Thymus (tissue), 11 donors: ENCODE measurements around the gene TM4SF18. TPM values are rescaled to one million over a fixed set of nuclear protein-coding genes. Genes with fewer than 3 reads are reported as not detected.
"Not testable (repeated sequence)": the region's sequence is repeated elsewhere in the genome, so short reads cannot be mapped to it uniquely, and the experiment has no call there.

ENCODE experiments used
- DNase-seq, 9 donors: peaks; one replicate each; pipeline ENCODE4 v3.0.0-alpha.2; 2013; ENCODE audit warnings: low spot score in 9 of 9, low read depth in 6 of 9, missing footprints in 1 of 9
- H3K27ac ChIP-seq, 2 donors: one replicate each; pipeline ENCODE4 v1.5.1; 2013; ENCODE audit warnings: control low read depth in 1 of 2, low read depth in 1 of 2, low read length in 1 of 2, mild to moderate bottlenecking in 1 of 2, moderate library complexity in 1 of 2
- H3K27me3 ChIP-seq, 2 donors: one replicate each; pipeline ENCODE4 v1.5.1; 2013; ENCODE audit warnings: low read length in 1 of 2; ENCODE audit not compliant: control insufficient read depth in 2 of 2, insufficient read depth in 1 of 2
- H3K36me3 ChIP-seq, 2 donors: one replicate each; pipeline ENCODE4 v1.5.1; 2013; ENCODE audit warnings: low read length in 1 of 2, mild to moderate bottlenecking in 1 of 2, moderate library complexity in 1 of 2; ENCODE audit not compliant: control insufficient read depth in 2 of 2, insufficient read depth in 2 of 2
- H3K4me1 ChIP-seq, 2 donors: one replicate each; pipeline ENCODE4 v1.5.1; 2013; ENCODE audit warnings: low read length in 2 of 2; ENCODE audit not compliant: control insufficient read depth in 2 of 2, insufficient read depth in 2 of 2
- H3K4me3 ChIP-seq, 2 donors: one replicate each; pipeline ENCODE4 v1.5.1; 2013; ENCODE audit warnings: low read length in 2 of 2, control low read depth in 1 of 2, mild to moderate bottlenecking in 1 of 2
- H3K9me3 ChIP-seq, 2 donors: one replicate each; pipeline ENCODE4 v1.5.1; 2013; ENCODE audit warnings: low read length in 1 of 2, mild to moderate bottlenecking in 1 of 2; ENCODE audit not compliant: control insufficient read depth in 2 of 2, insufficient read depth in 1 of 2
- WGBS: extraction: QIAGEN DNeasy Blood & Tissue Kit; methylation state at CpG from one replicate; pipeline ENCODE4 v1.1.7; 2013; 5-methylcytosine and 5-hydroxymethylcytosine counted together
- polyA plus RNA-seq: library from polyadenylated mRNA; stranded (reverse); fragments of 200-250 nt; gene quantifications from one replicate; pipeline ENCODE4 v1.2.3, GENCODE V29; 2013
- total RNA-seq: library from RNA; stranded (reverse); fragments of 120-200 nt; gene quantifications from one replicate; pipeline ENCODE4 v1.2.4, GENCODE V29; 2013
- donor health status: healthy.

The TM4SF18 gene
- total and polyA plus RNA-seq, 2 donors, result 0.66 to 3.2 TPM

DNA sequence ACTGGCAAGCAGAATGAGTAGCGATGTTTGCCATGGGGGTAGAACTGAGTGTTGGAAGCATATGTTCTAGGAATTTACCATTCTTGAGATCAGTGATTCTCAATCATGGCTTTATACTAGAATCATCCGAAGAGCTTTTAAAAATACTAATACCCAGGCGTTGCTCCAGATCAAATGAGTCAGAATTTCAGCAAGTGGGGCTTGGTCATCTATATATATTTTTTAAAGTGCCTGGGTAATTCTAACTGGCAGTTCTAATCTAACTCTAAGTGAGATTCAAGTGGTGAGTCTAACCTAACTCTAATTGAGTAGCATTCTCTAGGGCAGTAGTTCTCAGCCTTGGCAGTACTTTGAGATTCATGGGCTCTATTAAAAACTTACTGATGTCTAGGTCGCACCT lies 23.2 kb upstream of the TM4SF18 start:
- Histone ChIP-seq H3K9me3 (no peaks in the 10 kb centered on the region), H3K4me3 (no peak overlapping the region), H3K36me3 (no peaks in the 10 kb centered on the region), H3K27ac (no peak overlapping the region), H3K27me3 (no peaks in the 10 kb centered on the region), H3K4me1 (no peaks in the 10 kb centered on the region)
- 97% methylated on average over 4 of the region's 4 CpGs for WGBS
- DNase-seq, result no peak

DNA sequence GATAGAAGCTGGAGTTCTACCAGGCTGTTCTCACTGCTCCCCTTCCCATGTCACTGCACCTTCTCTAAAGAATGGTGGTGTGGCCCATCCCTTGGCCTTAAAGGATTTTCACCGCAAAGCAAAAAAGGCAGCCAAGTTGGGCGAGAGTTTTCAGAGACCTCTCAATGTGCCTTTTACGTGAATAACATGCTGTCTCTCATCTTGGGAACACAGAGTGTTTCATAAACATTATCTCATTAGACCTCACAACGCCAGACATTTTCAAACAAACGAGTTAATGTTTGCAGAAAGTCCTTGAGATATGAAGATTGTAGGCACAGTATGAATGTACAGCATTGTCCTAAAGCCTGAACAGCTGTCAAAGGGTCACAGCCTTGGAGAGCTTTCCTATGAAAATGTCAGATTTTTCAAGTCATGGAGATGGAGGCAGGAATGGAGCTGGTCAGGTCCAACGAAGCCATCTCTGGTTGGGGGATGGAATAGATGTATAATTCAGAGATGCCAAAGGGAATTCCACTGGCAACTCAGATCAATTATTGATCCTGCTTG lies 22.7 kb upstream of the TM4SF18 start:
- Histone ChIP-seq H3K4me3 (no peak overlapping the region), H3K27me3 (no peaks in the 10 kb centered on the region), H3K27ac (no peak overlapping the region), H3K9me3 (no peaks in the 10 kb centered on the region), H3K4me1 (no peaks in the 10 kb centered on the region), H3K36me3 (no peaks in the 10 kb centered on the region)
- 94% methylated on average over 6 of the region's 6 CpGs for WGBS
- DNase-seq, result no peak

DNA sequence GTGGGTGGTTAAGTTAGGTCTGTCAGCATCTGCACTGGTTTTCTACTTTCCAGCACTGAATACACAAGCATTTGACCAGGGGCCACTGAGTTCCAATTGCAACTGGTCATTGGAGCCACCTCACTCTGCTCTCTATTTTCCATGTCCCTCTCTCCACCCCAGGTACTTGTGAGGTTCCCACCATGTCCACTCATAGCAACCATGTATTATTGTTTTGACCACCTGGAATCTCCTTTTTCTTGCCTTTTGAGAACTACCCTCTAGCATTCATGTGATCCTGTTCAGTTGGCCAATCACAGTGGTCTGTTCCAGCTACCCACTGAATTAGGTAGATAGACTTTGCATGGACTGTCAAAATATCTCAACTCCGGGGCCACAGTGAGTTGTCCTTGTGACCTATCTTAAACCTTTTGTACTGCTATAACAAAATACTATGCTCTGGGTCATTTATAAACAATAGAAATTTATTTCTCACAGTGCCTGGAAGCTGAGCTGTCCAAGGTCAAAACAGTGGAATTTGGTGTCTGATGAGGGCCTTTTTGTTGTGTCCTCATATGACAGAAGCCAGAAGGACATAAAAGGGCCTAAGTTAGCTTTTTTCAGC lies 20.2 kb upstream of the TM4SF18 start:
- no peak overlapping the region for H3K4me3 ChIP-seq
- WGBS, result 93% methylated on average over 1 of the region's 1 CpG
- no peak overlapping the region for H3K27ac ChIP-seq
- no peaks in the 10 kb centered on the region for H3K27me3 ChIP-seq
- H3K9me3 ChIP-seq, result no peaks in the 10 kb centered on the region
- no peaks in the 10 kb centered on the region for H3K36me3 ChIP-seq
- no peaks in the 10 kb centered on the region for H3K4me1 ChIP-seq
- DNase-seq, result no peak

DNA sequence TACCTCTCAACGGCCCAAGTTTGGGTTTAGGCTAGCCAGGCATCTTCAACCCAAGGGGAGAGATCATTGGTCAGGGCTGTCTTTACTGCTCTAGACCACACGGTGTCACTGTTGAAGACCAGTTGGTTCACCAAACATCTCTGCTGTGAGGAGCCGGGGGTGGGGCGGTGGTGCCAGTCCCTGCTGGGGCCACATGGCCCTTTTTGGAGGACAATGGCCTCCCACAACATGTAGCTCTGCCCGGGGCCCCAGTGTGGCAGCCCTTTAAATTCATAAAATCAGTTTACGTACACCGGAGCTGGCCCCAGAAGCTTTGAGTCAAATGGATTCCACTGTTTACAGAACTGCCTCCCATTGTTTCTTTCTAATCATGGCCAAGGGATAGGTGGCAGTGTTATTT lies 19.1 kb upstream of the TM4SF18 start:
- Histone ChIP-seq H3K9me3 (no peaks in the 10 kb centered on the region), H3K36me3 (no peaks in the 10 kb centered on the region), H3K27me3 (no peaks in the 10 kb centered on the region), H3K4me3 (no peak overlapping the region), H3K4me1 (no peaks in the 10 kb centered on the region), H3K27ac (no peak overlapping the region)
- whole genome bisulfite sequencing, result 74% methylated on average over 7 of the region's 7 CpGs
- peak in 5 of 9 donors; percentile 5 to 31 (median 12) for DNase-seq

DNA sequence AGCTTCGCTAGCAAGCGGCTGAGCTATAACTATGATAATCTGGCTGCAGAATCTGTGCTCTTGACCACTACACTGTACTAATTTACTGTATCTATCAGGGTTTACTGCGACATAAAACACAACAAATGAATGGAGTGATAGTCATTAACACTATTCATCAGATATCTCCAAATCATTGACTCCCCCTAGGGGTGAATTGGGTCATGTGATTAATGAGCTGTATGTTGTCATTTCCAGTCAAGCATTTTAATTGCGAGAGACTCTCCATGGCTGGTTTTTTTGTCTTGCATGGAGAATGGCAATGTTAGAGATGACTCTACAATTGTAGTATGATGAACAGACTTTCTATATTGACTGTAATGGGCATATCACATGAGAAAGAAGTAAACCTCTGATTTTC lies 10.5 kb upstream of the TM4SF18 start:
- Histone ChIP-seq H3K4me3 (no peak overlapping the region), H3K36me3 (no peaks in the 10 kb centered on the region), H3K4me1 (no peaks in the 10 kb centered on the region), H3K27ac (no peak overlapping the region), H3K27me3 (no peaks in the 10 kb centered on the region), H3K9me3 (no peaks in the 10 kb centered on the region)
- no peak for DNase-seq
- WGBS, result 96% methylated on average over 4 of the region's 4 CpGs

DNA sequence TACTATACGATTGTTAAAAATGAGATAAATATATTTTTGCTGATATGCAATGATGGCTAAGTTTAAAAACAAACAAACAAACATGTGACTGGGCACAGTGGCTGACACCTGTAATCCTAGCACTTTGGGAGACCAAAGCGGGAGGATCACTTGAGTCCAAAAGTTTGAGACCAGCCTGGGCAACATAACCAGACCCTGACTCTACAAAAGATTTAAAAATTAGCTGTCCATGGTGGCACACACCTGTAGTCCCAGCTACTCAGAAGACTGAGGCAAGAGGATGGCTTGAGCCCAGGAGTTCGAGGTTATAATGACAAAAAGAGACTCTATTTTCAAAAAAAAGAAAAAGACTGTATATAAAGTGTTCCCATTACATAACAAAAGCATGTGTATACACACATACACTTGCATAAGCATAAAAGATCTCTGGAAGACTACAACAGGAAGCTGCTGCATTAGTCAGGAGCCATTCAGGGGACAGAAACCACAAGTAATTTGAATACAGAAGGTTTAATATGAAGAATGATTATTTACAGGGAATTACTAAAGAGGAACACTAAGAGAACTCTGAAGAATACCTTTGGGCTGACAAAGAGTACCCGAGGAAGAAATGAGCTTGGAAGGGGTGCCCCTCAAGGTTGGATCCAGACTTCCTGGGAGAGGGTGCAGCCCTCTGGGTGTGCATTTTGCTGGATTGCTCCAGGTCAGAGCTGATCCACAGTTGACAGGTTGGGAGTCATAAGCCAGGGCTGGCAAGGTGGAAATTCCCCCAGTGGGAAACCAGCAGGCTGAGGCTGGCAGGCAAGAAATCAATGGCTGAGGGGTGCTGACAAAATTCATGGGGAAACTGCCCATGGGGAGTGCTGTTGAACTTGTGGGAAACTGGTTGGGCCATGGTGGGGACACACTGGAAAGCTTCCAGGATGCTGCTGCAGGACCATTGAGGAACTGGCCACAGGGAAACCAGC lies 9.3 kb upstream of the TM4SF18 start:
- H3K27ac ChIP-seq, result no peak overlapping the region
- WGBS, result 72% methylated on average over 4 of the region's 4 CpGs
- no peaks in the 10 kb centered on the region for H3K27me3 ChIP-seq
- no peaks in the 10 kb centered on the region for H3K4me1 ChIP-seq
- H3K9me3 ChIP-seq, result no peaks in the 10 kb centered on the region
- no peak for DNase-seq
- H3K4me3 ChIP-seq, result no peak overlapping the region
- H3K36me3 ChIP-seq, result no peaks in the 10 kb centered on the region

DNA sequence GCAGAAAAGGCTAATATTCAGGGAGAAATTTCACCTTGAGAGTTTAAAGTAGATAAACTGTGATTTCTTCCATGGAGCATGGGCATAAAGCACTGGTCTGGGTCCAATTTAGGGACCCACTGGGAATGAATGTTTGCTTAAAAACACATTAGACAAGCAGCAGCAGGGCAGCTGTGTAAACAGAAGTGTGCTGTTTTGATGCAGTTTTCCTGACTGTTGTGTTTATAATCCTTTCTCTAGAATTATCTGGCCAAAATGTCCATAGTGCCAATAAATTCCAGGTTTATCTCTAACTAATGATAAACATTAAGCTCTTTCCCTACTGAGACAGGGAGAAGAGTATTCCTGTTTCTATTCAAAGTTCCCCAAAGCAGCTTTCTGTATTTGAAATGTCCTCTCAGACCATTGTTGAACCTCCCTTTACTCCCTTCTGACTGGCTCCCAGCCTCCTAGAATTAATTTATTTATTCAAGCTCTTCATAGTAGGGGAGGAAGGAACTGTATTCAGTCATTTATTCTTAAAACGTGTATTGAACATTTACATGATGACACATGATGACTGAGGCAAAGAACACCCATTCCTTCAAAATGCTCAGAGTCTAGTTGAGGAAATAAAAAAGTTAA lies 7.0 kb upstream of the TM4SF18 start:
- H3K36me3 ChIP-seq, result no peaks in the 10 kb centered on the region
- WGBS, result 20% methylated on average over 1 of the region's 1 CpG
- no peaks in the 10 kb centered on the region for H3K9me3 ChIP-seq
- DNase-seq, result no peak
- no peaks in the 10 kb centered on the region for H3K4me1 ChIP-seq
- no peak overlapping the region for H3K4me3 ChIP-seq
- H3K27ac ChIP-seq, result no peak overlapping the region
- no peaks in the 10 kb centered on the region for H3K27me3 ChIP-seq

DNA sequence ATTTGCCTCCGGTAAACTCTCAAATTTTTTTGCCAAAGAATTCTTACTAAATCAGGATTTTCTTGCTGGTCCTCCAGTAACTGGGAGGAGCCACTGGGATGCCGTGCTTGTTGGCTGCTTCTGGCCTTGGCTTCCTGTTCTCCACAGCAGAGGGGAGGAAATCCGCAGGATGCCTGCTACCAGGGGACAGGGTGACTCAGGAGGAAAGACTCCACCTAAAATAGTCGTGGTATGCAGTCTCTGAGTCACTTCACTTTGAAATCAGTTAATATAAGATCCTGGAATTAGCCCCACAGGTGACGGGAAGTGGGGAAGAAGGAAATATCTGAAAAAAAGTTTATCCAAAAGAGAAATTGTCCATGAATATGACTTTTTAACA lies 6.5 kb upstream of the TM4SF18 start:
- 21% methylated on average over 5 of the region's 5 CpGs for WGBS
- H3K36me3 ChIP-seq, result no peaks in the 10 kb centered on the region
- H3K27me3 ChIP-seq, result no peaks in the 10 kb centered on the region
- no peaks in the 10 kb centered on the region for H3K4me1 ChIP-seq
- no peak for DNase-seq
- H3K27ac ChIP-seq, result no peak overlapping the region
- H3K9me3 ChIP-seq, result no peaks in the 10 kb centered on the region
- H3K4me3 ChIP-seq, result no peak overlapping the region

DNA sequence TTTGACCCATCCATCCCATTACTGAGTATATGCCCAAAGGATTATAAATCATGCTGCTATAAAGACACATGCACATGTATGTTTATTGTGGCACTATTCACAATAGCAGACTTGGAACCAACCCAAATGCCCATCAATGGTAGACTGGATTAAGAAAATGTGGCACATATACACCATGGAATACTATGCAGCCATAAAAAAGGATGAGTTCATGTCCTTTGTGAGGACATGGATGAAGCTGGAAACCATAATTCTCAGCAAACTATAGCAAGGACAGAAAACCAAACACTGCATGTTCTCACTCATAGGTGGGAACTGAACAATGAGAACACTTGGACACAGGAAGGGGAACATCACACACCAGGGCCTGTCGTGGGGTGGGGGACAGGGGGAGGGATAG lies 4.0 kb upstream of the TM4SF18 start:
- not testable (repeated sequence) for H3K27ac ChIP-seq, H3K4me1 ChIP-seq, DNase-seq, H3K4me3 ChIP-seq, H3K9me3 ChIP-seq, H3K27me3 ChIP-seq, H3K36me3 ChIP-seq
- 93% methylated on average over 1 of the region's 1 CpG for WGBS
